ENCODE measurements around the gene ZNF146. TPM values are rescaled to one million over a fixed set of nuclear protein-coding genes. Genes with fewer than 3 reads are reported as not detected.

ZNF146 gene
- total and polyA plus RNA-seq, 2 of the 8 experiments (the other 6 are each of a cell fraction or from before 2014, with no cell fraction given), result 27.0 to 161 TPM

- DNase-seq (ENCODE audit: low read depth in 1 of 2, low spot score in 2 of 2), result no peak
- no peaks in the 10 kb centered on the region for H3K9me3 ChIP-seq (ENCODE audit: insufficient read depth in 2 of 2, low read depth in 1 of 2, low read length in 1 of 2)
- WGBS, 2 experiments (ENCODE audit: extremely low coverage in 1 of 2, insufficient coverage in 1 of 2, insufficient read length in 1 of 2, insufficient replicate concordance in 2 of 2, low coverage in 1 of 2, low lambda C conversion rate in 2 of 2, missing lambda C conversion rate in 1 of 2), result 94% methylated on average over 3 of the region's 3 CpGs; no CpG with 5 or more reads in 1 of the 2 experiments
- H3K9ac ChIP-seq (replicated peaks in 1 of 4; ENCODE audit: extremely low read depth in 1 of 4, low read depth in 3 of 4, low read length in 3 of 4), result no peak overlapping the region
- H3K79me2 ChIP-seq (ENCODE audit: control insufficient read depth in 1 of 2, insufficient read depth in 2 of 2, low read length in 2 of 2), result no peaks in the 10 kb centered on the region
- FAIRE-seq, result no peak
- H3K23me2 ChIP-seq (ENCODE audit: low read depth, low read length), result no peaks in the 10 kb centered on the region; the same call in 1 of the 2 replicates
- no peak overlapping the region for H2BK20ac ChIP-seq (ENCODE audit: low read length)
- no peak overlapping the region for H4K91ac ChIP-seq (replicated peaks; ENCODE audit: insufficient read length, low read length)
- no peaks in the 10 kb centered on the region for H3K27me3 ChIP-seq (replicated peaks in 1 of 4; ENCODE audit: control insufficient read depth in 3 of 4, extremely low read depth in 1 of 4, insufficient read depth in 3 of 4, low read length in 3 of 4)
- no peak overlapping the region for H3K14ac ChIP-seq (ENCODE audit: insufficient read length)
- no peak overlapping the region for H3K23ac ChIP-seq (ENCODE audit: insufficient read length)
- no peaks in the 10 kb centered on the region for H3K4me1 ChIP-seq (replicated peaks in 1 of 4; ENCODE audit: control insufficient read depth in 3 of 4, insufficient read depth in 4 of 4, low read length in 3 of 4)
- ChIA-PET CTCF (ENCODE audit: partially characterized antibody) (interaction anchor here (0.7 to 1.1 kb wide), 4 partner anchors 12 to 170 kb away, joined by 3 to 4 read pairs (median 3); no protein-coding TSS in a partner anchor), POLR2A (ENCODE audit: partially characterized antibody) (interaction anchor here (0.6 to 1.2 kb wide), 3 partner anchors 9 to 186 kb away, joined by 3 to 4 read pairs (median 3); no protein-coding TSS in a partner anchor)
- no peaks in the 10 kb centered on the region for H3K36me3 ChIP-seq (ENCODE audit: control insufficient read depth in 2 of 4, insufficient read depth in 4 of 4, low read length in 3 of 4)
- TF ChIP-seq SP2 (IDR thresholded peaks at IDR 0.05; ENCODE audit: low read length), result no peak
- no peak for TF ChIP-seq RAD21 (IDR thresholded peaks at IDR 0.05 in 1 of 2, conservative IDR thresholded peaks at IDR 0.05 in 1 of 2; ENCODE audit: low read depth in 2 of 2, low read length in 2 of 2)
- TF ChIP-seq RNF2 (IDR thresholded peaks at IDR 0.05; ENCODE audit: borderline replicate concordance, low read depth, low read length, missing control alignments, poor library complexity, severe bottlenecking), result no peak
- no peak for TF ChIP-seq GTF2F1 (IDR thresholded peaks at IDR 0.05; ENCODE audit: borderline replicate concordance, low read depth, low read length)
- no peak for TF ChIP-seq POLR2A (IDR thresholded peaks at IDR 0.05; ENCODE audit: control extremely low read depth in 1 of 2, low read depth in 2 of 2, low read length in 2 of 2)
- no peak for TF ChIP-seq E2F6 (IDR thresholded peaks at IDR 0.05)
- no peak for TF ChIP-seq BRCA1 (IDR thresholded peaks at IDR 0.05; ENCODE audit: low read depth, low read length)
- TF ChIP-seq TAF1 (IDR thresholded peaks at IDR 0.05; ENCODE audit: low read depth, low read length), result no peak
- TF ChIP-seq NRF1 (IDR thresholded peaks at IDR 0.05; ENCODE audit: low read depth, low read length), result no peak
- TF ChIP-seq ATF3 (IDR thresholded peaks at IDR 0.05; ENCODE audit: insufficient read depth, low read depth, low read length), result no peak
- TF ChIP-seq RFX5 (IDR thresholded peaks at IDR 0.05; ENCODE audit: borderline replicate concordance, low read depth, low read length), result no peak
- TF ChIP-seq YY1 (IDR thresholded peaks at IDR 0.05; ENCODE audit: low read depth, low read length), result no peak
- H3K4me2 ChIP-seq (ENCODE audit: insufficient read depth in 1 of 2, low read depth in 2 of 2, low read length in 2 of 2), result no peak overlapping the region
- H2BK120ac ChIP-seq (replicated peaks; ENCODE audit: low read depth, low read length), result no peak overlapping the region
- no peak overlapping the region for H3K18ac ChIP-seq (ENCODE audit: extremely low read depth, low read length)
- H2AK5ac ChIP-seq (ENCODE audit: low read depth, low read length), result no peak overlapping the region
- H3K27ac ChIP-seq (ENCODE audit: low read depth, low read length), result no peak overlapping the region
- no peak overlapping the region for H3K56ac ChIP-seq (replicated peaks; ENCODE audit: insufficient read length, low read depth, low read length)
- H2BK5ac ChIP-seq (ENCODE audit: low read depth, low read length), result no peak overlapping the region
- H3K79me1 ChIP-seq (ENCODE audit: low read depth, low read length), result no peaks in the 10 kb centered on the region; the same call in 1 of the 2 replicates
- H2BK12ac ChIP-seq (ENCODE audit: low read depth, low read length), result no peak overlapping the region
- no peak overlapping the region for H3K4ac ChIP-seq (replicated peaks; ENCODE audit: insufficient read length, low read depth, low read length)
- H3K4me3 ChIP-seq (ENCODE audit: extremely low read depth in 1 of 4, insufficient read depth in 2 of 4, low read depth in 3 of 4, low read length in 4 of 4), result no peak overlapping the region
- H4K8ac ChIP-seq (ENCODE audit: extremely low read depth, insufficient read depth, low read length), result no peak overlapping the region
- no peak overlapping the region for H4K5ac ChIP-seq (ENCODE audit: insufficient read length, low read depth, low read length)
- H2BK15ac ChIP-seq (ENCODE audit: low read length), result no peak overlapping the region
- H2AFZ ChIP-seq (ENCODE audit: low read length), result no peak overlapping the region
- no peaks in the 10 kb centered on the region for H4K20me1 ChIP-seq (replicated peaks in 1 of 2; ENCODE audit: control insufficient read depth in 1 of 2, insufficient read depth in 2 of 2, low read length in 2 of 2)
These were observed 7.2 kb upstream of the ZNF146 start for GRCh38 chr19:36207605-36208252.
